AG04450 (cell line): ENCODE data around the gene XRCC4. TPM values are rescaled to one million over a fixed set of nuclear protein-coding genes. Genes with fewer than 3 reads are reported as not detected.

Experiments
- CTCF ChIA-PET: fragments of 300-600, 350-600 bp; formaldehyde crosslinking; extraction: SDS; loops from one replicate; lab custom pipeline; 2022; ENCODE audit warnings: antibody characterized with exemption, inconsistent platforms; lab: Charles Lee
- POLR2A ChIA-PET: fragments of 350-600 bp; formaldehyde crosslinking; extraction: SDS; loops from one replicate; lab custom pipeline; 2021; ENCODE audit warnings: antibody characterized with exemption, inconsistent platforms; lab: Yijun Ruan, JAX
- DNase-seq: peaks from one replicate; pipeline ENCODE4 v3.0.0-alpha.2; 2011; ENCODE audit warnings: low read depth, low spot score
- H3K27ac ChIP-seq: one replicate; pipeline ENCODE4 v1.5.1; 2012; ENCODE audit warnings: low read depth, low read length, control low read depth
- H3K27me3 ChIP-seq: one replicate; pipeline ENCODE4 v1.6.0; 2012; ENCODE audit warnings: low read length; ENCODE audit not compliant: control insufficient read depth, insufficient read depth
- H3K4me3 ChIP-seq: 2 replicates; pipeline ENCODE4 v1.5.1; 2011; ENCODE audit warnings: mild to moderate bottlenecking, low read depth, low read length, control low read depth
- H3K9me3 ChIP-seq: 2 replicates; pipeline ENCODE4 v1.5.1; 2012; ENCODE audit warnings: low read length; ENCODE audit not compliant: control insufficient read depth, insufficient read depth
- polyA plus RNA-seq: library from polyadenylated mRNA; depleted of rRNA; stranded (reverse); fragments of >200 nt; gene quantifications from 2 replicates; pipeline ENCODE4 v1.2.3, GENCODE V29; 2011
- TF ChIP-seq, protein P1 (sequence below): IDR thresholded peaks from 2 replicates; pipeline ENCODE4 v1.5.1; 2011; ENCODE audit warnings: low read depth, low read length, control low read depth, inconsistent platforms

XRCC4 gene
- polyA plus RNA-seq, 1 experiment: 4.2 TPM

DNA sequence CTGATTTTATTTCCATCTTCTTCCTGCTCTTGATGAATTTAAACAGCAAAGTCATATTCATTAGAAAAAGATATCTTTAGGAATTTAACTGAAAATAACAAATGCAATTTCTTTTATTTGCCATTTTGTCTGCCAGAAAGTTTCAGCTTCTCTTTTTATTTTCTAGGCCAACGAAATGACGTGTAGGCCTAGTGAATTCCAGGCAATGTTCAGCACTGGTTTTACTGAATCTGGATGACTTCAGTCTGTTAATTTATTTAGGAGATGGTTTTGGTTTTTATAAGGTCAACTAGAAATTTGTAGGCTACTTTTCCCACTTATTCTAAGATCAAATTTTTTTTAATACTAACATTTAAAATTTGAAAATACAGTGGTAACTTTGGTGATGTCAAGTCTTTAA is 265.1 kb downstream of the XRCC4 start:
- TF ChIP-seq, protein P1, sequence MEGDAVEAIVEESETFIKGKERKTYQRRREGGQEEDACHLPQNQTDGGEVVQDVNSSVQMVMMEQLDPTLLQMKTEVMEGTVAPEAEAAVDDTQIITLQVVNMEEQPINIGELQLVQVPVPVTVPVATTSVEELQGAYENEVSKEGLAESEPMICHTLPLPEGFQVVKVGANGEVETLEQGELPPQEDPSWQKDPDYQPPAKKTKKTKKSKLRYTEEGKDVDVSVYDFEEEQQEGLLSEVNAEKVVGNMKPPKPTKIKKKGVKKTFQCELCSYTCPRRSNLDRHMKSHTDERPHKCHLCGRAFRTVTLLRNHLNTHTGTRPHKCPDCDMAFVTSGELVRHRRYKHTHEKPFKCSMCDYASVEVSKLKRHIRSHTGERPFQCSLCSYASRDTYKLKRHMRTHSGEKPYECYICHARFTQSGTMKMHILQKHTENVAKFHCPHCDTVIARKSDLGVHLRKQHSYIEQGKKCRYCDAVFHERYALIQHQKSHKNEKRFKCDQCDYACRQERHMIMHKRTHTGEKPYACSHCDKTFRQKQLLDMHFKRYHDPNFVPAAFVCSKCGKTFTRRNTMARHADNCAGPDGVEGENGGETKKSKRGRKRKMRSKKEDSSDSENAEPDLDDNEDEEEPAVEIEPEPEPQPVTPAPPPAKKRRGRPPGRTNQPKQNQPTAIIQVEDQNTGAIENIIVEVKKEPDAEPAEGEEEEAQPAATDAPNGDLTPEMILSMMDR: no peak
- Histone ChIP-seq H3K4me3 (no peak overlapping the region), H3K27me3 (no peaks in the 10 kb centered on the region), H3K27ac (no peak overlapping the region), H3K9me3 (peaks cover 4% of the 10 kb centered on the region; the same call in 1 of the 2 replicates)
- ChIA-PET POLR2A (interaction anchor here (0.5 kb wide), 1 partner anchor 314 kb away, joined by 5 read pairs; no protein-coding TSS in a partner anchor), CTCF (no interaction called here)
- no peak for DNase-seq

DNA sequence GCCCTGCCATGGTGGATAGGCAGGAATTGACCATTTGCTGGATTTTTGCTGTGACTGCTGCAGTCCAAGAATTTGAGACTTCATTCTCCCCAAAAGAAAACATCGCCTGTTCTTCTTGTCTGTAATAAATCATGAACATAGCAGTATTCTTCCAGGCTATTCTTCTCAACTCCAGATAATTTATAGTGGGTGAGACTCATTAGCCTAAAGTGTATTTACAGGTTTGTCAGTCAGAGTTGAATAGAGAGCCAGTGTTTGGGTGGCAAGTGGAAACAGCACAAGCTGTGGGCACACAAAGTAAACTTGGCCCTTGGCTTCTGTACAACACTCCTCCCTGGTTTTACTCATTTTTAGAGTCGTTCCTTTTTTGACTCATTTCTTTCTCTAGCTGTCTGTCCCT is 266.0 kb downstream of the XRCC4 start:
- CTCF ChIA-PET: no interaction called here
- Histone ChIP-seq H3K4me3 (no peak overlapping the region), H3K27me3 (no peaks in the 10 kb centered on the region), H3K27ac (no peak overlapping the region), H3K9me3 (peaks cover 10% of the 10 kb centered on the region)
- TF ChIP-seq, protein P1: no peak
- no peak for DNase-seq
- POLR2A ChIA-PET: no interaction called here

DNA sequence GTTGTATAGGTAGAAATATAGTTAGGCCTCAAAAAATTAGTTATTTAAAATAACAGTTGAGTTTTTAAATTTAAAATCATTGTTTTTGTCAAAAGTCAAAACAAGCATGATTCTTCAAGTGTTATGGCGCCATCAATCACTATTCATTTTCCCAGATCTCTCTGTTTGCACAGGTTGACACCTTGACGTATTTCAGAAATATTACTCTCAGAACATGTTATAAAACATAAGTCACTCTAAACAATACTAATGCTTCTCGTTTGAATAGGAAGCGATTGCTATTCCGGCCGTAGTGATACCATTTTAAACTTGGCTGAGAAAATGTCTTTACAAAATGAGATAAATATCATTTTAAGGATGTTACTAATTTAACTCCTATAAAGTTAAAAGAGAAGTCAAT is 268.1 kb downstream of the XRCC4 start:
- Histone ChIP-seq H3K4me3 (no peak overlapping the region), H3K27ac (no peak overlapping the region), H3K27me3 (no peaks in the 10 kb centered on the region), H3K9me3 (peaks cover 12% of the 10 kb centered on the region)
- DNase-seq: no peak
- CTCF ChIA-PET: no interaction called here
- POLR2A ChIA-PET: no interaction called here
- TF ChIP-seq, protein P1: no peak

DNA sequence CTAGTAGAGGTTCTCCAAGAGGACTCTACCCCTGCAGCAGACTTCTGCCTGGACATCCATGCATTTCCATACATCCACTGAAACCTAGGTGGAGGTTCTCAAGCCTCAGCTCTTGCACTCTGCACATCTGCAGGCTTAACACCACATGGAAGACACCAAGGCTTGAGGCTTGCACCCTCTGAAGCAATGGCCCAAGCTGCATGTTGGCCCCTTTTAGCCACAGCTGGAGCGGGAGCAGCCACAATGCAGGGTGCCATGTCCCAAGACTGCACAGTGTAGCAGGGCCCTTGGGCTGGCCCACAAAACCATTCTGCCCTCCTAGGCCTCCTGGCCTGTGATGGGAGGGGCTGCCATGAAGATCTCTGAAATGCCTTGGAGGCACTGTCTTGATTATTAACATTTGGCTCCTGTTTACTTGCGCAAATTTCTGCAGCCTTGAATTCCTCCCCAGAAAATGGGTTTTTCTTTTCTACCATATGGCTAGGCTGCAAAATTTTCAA is 271.0 kb downstream of the XRCC4 start:
- Histone ChIP-seq H3K9me3 (peaks cover 12% of the 10 kb centered on the region), H3K4me3 (no peak overlapping the region), H3K27me3 (no peaks in the 10 kb centered on the region), H3K27ac (no peak overlapping the region)
- DNase-seq: no peak
- TF ChIP-seq, protein P1: no peak
- ChIA-PET CTCF (no interaction called here), POLR2A (no interaction called here)

DNA sequence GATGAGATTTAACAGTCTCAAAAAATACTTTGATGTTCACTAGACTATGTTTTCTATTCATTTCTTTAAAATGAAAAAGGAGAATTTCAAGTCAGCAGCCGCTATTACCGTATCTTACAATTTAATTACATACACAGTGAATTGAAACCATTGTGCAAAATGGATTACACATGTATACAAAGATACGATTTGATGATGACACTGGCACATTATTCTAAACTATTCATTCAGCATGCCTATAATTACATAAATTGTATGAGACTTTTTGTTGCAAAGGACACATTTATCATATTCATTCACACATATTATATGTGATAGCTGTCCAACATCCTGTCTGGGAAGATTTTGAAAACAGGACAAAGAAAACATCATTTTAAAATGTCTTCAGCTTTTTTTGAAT is 275.9 kb downstream of the XRCC4 start:
- H3K27ac ChIP-seq: no peak overlapping the region
- TF ChIP-seq, protein P1: no peak
- H3K9me3 ChIP-seq: peaks cover 3% of the 10 kb centered on the region
- CTCF ChIA-PET: no interaction called here
- DNase-seq: no peak
- no peaks in the 10 kb centered on the region for H3K27me3 ChIP-seq
- H3K4me3 ChIP-seq: no peak overlapping the region
- POLR2A ChIA-PET: no interaction called here
